ENCODE results near the gene ZNF772.
"Not testable (repeated sequence)": the region's sequence is repeated elsewhere in the genome, so short reads cannot be mapped to it uniquely, and the experiment has no call there.

- TF ChIP-seq CTCF (conservative IDR thresholded peaks at IDR 0.05; ENCODE audit: low read depth, low read length); EZH2phosphoT487 (IDR thresholded peaks at IDR 0.05; ENCODE audit: borderline replicate concordance, low read length); EZH2 (IDR thresholded peaks at IDR 0.05; ENCODE audit: low read length, unreplicated experiment): not testable (repeated sequence)
Measured at GRCh38 chr19:57499680-57500395, 22.5 kb upstream of the ZNF772 start, which contains the start of gene ZNF773.

Data from PC-3 (cell line).